Panc1 (cell line): ENCODE measurements around the gene BPIFA2.

Experiments used
- CTCF ChIP-seq: fragments of 450-650 bp; IDR thresholded peaks from 2 replicates; pipeline ENCODE4 v1.5.1; 2017; ENCODE audit warnings: mild to moderate bottlenecking
- POLR2AphosphoS5 ChIP-seq: IDR thresholded peaks from 2 replicates; pipeline ENCODE4 v1.6.1; 2012; ENCODE audit warnings: mild to moderate bottlenecking, low read depth, low read length, moderate library complexity

GRCh38 chr20:33164763-33165095, 3.2 kb upstream of the BPIFA2 start:
- TF ChIP-seq CTCF (no peak), POLR2AphosphoS5 (no peak)
